Endothelial cell of umbilical vein (primary cell): ENCODE measurements around the gene THRSP.

Experiments used
- CTCF ChIP-seq, 2 donors: IDR thresholded peaks; 1 replicate in 1 of 2; 2 replicates in 1 of 2; pipeline ENCODE4 v1.5.1; 2011; ENCODE audit warnings: low read length in 2 of 2, mild to moderate bottlenecking in 2 of 2, moderate library complexity in 2 of 2, control low read depth in 1 of 2, inconsistent platforms in 1 of 2, low read depth in 1 of 2; ENCODE audit not compliant: insufficient read depth in 1 of 2; ENCODE audit errors: extremely low read depth in 1 of 2
- EZH2 ChIP-seq: IDR thresholded peaks from 2 replicates; pipeline ENCODE4 v1.6.1; 2012; ENCODE audit warnings: borderline replicate concordance, low read depth, mild to moderate bottlenecking, moderate library complexity, low read length, inconsistent platforms; ENCODE audit not compliant: severe bottlenecking
- JUN ChIP-seq: IDR thresholded peaks from 2 replicates; pipeline ENCODE4 v1.6.1; 2011; ENCODE audit warnings: borderline replicate concordance, low read depth; ENCODE audit not compliant: insufficient read length, insufficient read depth
- MAX ChIP-seq: IDR thresholded peaks from 2 replicates; pipeline ENCODE4 v1.6.1; 2011; ENCODE audit not compliant: insufficient read depth, insufficient read length
- MYC ChIP-seq: IDR thresholded peaks from one replicate; pipeline ENCODE4 v1.6.1; 2011; ENCODE audit warnings: mild to moderate bottlenecking, low read depth, low read length
- POLR2A ChIP-seq: IDR thresholded peaks from 2 replicates; pipeline ENCODE4 v1.6.1; 2012; ENCODE audit warnings: low read depth, mild to moderate bottlenecking, control low read depth, low read length
- POLR2AphosphoS5 ChIP-seq: IDR thresholded peaks from 2 replicates; pipeline ENCODE4 v1.6.1; 2012; ENCODE audit warnings: low read depth, mild to moderate bottlenecking, control low read depth, low read length, moderate library complexity; ENCODE audit not compliant: insufficient read depth

GRCh38 chr11:78085972-78086371, 22.3 kb downstream of the THRSP start:
- TF ChIP-seq EZH2 (no peak), CTCF (IDR thresholded peaks at IDR 0.05; ENCODE audit: extremely low read depth in 1 of 2, insufficient read depth in 1 of 2, low read depth in 1 of 2, low read length in 2 of 2) (no peak), MAX (no peak), POLR2A (no peak), MYC (no peak), POLR2AphosphoS5 (no peak), JUN (no peak)
